HCT116 (cell line): ENCODE measurements around the gene KIAA1328. TPM values are rescaled to one million over a fixed set of nuclear protein-coding genes. Genes with fewer than 3 reads are reported as not detected.

ENCODE experiments used
- ATAC-seq: fragments of 200-7000 bp; cut with Tn5 transposase; 2 replicates; pipeline ENCODE4 v1.9.1; 2020; ENCODE audit warnings: mild to moderate bottlenecking, moderate library complexity
- BruUV-seq: library from RNA; stranded (reverse); fragments of 400-500 nt; replicated peaks from 2 replicates; lab custom pipeline; 2021; lab: Mats Ljungman, UMichigan
- CTCF ChIA-PET: fragments of 300-600 bp; sonication (Branson Sonifier 250); formaldehyde crosslinking; loops from one replicate; lab custom pipeline; 2021; ENCODE audit warnings: antibody characterized with exemption; lab: Charles Lee
- POLR2A ChIA-PET: fragments of 300-600, 350-600 bp; sonication (Branson Sonifier 250); formaldehyde crosslinking; loops from one replicate; lab custom pipeline; 2021; ENCODE audit warnings: antibody characterized with exemption; lab: Charles Lee
- RAD21 ChIA-PET, 2 experiments: fragments of 300-600 bp; sonication (Branson Sonifier 250); formaldehyde crosslinking; loops; one replicate each; lab custom pipeline; 2023; ENCODE audit warnings: low total read pairs in 2 of 2; ENCODE audit not compliant: uncharacterized antibody in 2 of 2, unreplicated experiment in 2 of 2, low non-redundant PET in 1 of 2; lab: Charles Lee
- DNase-seq: peaks from one replicate; pipeline ENCODE4 v3.0.0-alpha.2; 2010; ENCODE audit warnings: low read depth, low spot score
- H2AFZ ChIP-seq: fragments of 200-600 bp; shearing (Covaris generic), sonication (generic); 2 replicates; pipeline ENCODE4 v1.6.1; 2017; ENCODE audit warnings: low read depth, mixed run types, mixed read lengths, antibody characterized with exemption, low read length; ENCODE audit not compliant: poor library complexity, severe bottlenecking
- H3K27ac ChIP-seq: 2 replicates; pipeline ENCODE4 v1.5.1; 2012; ENCODE audit warnings: low read depth, low read length
- H3K27me3 ChIP-seq: fragments of 200-600 bp; sonication (generic); 2 replicates; pipeline ENCODE4 v1.6.1; 2016; ENCODE audit warnings: mixed run types, low read length, mixed read lengths; ENCODE audit not compliant: insufficient read depth
- H3K36me3 ChIP-seq, 2 experiments: fragments of 200-500 bp in 1 of 2; fragments of 200-600 bp in 1 of 2; sonication (Bioruptor generic) in 1 of 2; sonication (generic) in 1 of 2; 2 replicates each; pipeline versions ENCODE4 v1.5.1 to v1.6.1; 2014 to 2016; ENCODE audit warnings: low read length in 2 of 2, inconsistent platforms in 1 of 2, mixed read lengths in 1 of 2, mixed run types in 1 of 2; ENCODE audit not compliant: insufficient read depth in 2 of 2, control insufficient read depth in 1 of 2
- H3K4me1 ChIP-seq, 2 experiments: fragments of 200-600 bp in 1 of 2; sonication (generic) in 1 of 2; 2 replicates each; pipeline versions ENCODE4 v1.5.1 to v1.6.1; 2012 to 2017; ENCODE audit warnings: low read length in 2 of 2, inconsistent platforms in 1 of 2, mild to moderate bottlenecking in 1 of 2, mixed read lengths in 1 of 2, mixed run types in 1 of 2, moderate library complexity in 1 of 2; ENCODE audit not compliant: insufficient read depth in 2 of 2, control insufficient read depth in 1 of 2
- H3K4me2 ChIP-seq: fragments of 200-600 bp; sonication (generic); 2 replicates; pipeline ENCODE4 v1.6.1; 2017; ENCODE audit warnings: mixed run types, low read length, mixed read lengths
- H3K4me3 ChIP-seq, 2 experiments: fragments of 200-600 bp in 1 of 2; sonication (generic) in 1 of 2; replicated peaks in 1 of 2; 2 replicates each; pipeline ENCODE4 v1.5.1; 2011 to 2016; ENCODE audit warnings: low read length in 2 of 2, control low read depth in 1 of 2, low read depth in 1 of 2, mild to moderate bottlenecking in 1 of 2, mixed read lengths in 1 of 2, mixed run types in 1 of 2
- H3K79me2 ChIP-seq: fragments of 200-600 bp; sonication (generic); 2 replicates; pipeline ENCODE4 v1.6.1; 2017; ENCODE audit warnings: mild to moderate bottlenecking, mixed run types, low read length, moderate library complexity, mixed read lengths; ENCODE audit not compliant: insufficient read depth
- H3K9ac ChIP-seq: fragments of 200-600 bp; sonication (generic); 2 replicates; pipeline ENCODE4 v1.6.1; 2016; ENCODE audit warnings: low read length, mixed read lengths
- H3K9me2 ChIP-seq: fragments of 200-600 bp; sonication (generic), shearing (Covaris generic); 2 replicates; pipeline ENCODE4 v1.6.1; 2017; ENCODE audit warnings: mixed run types, mild to moderate bottlenecking, moderate library complexity; ENCODE audit not compliant: insufficient read depth
- H3K9me3 ChIP-seq, 2 experiments: fragments of 200-500 bp in 1 of 2; fragments of 200-600 bp in 1 of 2; sonication (Bioruptor generic) in 1 of 2; sonication (generic) in 1 of 2; 2 replicates each; pipeline ENCODE4 v1.6.1; 2014 to 2017; ENCODE audit warnings: low read length in 2 of 2, mixed read lengths in 2 of 2, inconsistent platforms in 1 of 2, low read depth in 1 of 2, mild to moderate bottlenecking in 1 of 2, mixed run types in 1 of 2, moderate library complexity in 1 of 2; ENCODE audit not compliant: control insufficient read depth in 1 of 2, insufficient read depth in 1 of 2
- H4K20me1 ChIP-seq: fragments of 200-600 bp; sonication (generic), shearing (Covaris generic); 2 replicates; pipeline ENCODE4 v1.6.1; 2017; ENCODE audit warnings: mixed run types, mild to moderate bottlenecking, moderate library complexity; ENCODE audit not compliant: insufficient read depth
- CBX3 ChIP-seq: IDR thresholded peaks from 2 replicates; pipeline ENCODE4 v1.6.1; 2012; ENCODE audit warnings: low read depth
- ELF1 ChIP-seq: IDR thresholded peaks from 2 replicates; pipeline ENCODE4 v1.6.1; 2012; ENCODE audit warnings: low read depth, borderline replicate concordance
- FOSL1 ChIP-seq: IDR thresholded peaks from 2 replicates; pipeline ENCODE4 v1.6.1; 2012; ENCODE audit warnings: low read depth
- JUND ChIP-seq: IDR thresholded peaks from 2 replicates; pipeline ENCODE4 v1.6.1; 2012
- MAX ChIP-seq: IDR thresholded peaks from 2 replicates; pipeline ENCODE4 v1.6.1; 2012
- POLR2A ChIP-seq: IDR thresholded peaks from 2 replicates; pipeline ENCODE4 v1.7.0; 2011; ENCODE audit warnings: borderline replicate concordance; ENCODE audit not compliant: insufficient read depth, insufficient read length; ENCODE audit errors: extremely low read depth
- POLR2AphosphoS5 ChIP-seq: IDR thresholded peaks from 2 replicates; pipeline ENCODE4 v1.6.1; 2011; ENCODE audit warnings: mild to moderate bottlenecking, low read depth, low read length, moderate library complexity
- RAD21 ChIP-seq: IDR thresholded peaks from 2 replicates; pipeline ENCODE4 v1.6.1; 2012; ENCODE audit warnings: low read depth, mild to moderate bottlenecking
- SRF ChIP-seq: IDR thresholded peaks from 2 replicates; pipeline ENCODE4 v1.6.1; 2012; ENCODE audit warnings: low read depth
- TCF7L2 ChIP-seq: IDR thresholded peaks from 2 replicates; pipeline ENCODE4 v1.7.0; 2011; ENCODE audit warnings: borderline replicate concordance, inconsistent platforms; ENCODE audit not compliant: insufficient read depth, insufficient read length; ENCODE audit errors: extremely low read depth
- YY1 ChIP-seq: IDR thresholded peaks from 2 replicates; pipeline ENCODE4 v1.6.1; 2011; ENCODE audit warnings: low read length, low read depth, moderate library complexity, mild to moderate bottlenecking; ENCODE audit not compliant: insufficient replicate concordance; ENCODE audit errors: extremely low read depth
- ZFX ChIP-seq: fragments of 450-650 bp; IDR thresholded peaks from 2 replicates; pipeline ENCODE4 v1.6.1; 2017
- ZNF274 ChIP-seq: fragments of 200-500 bp; sonication (Bioruptor generic); IDR thresholded peaks from 2 replicates; pipeline ENCODE4 v1.6.1; 2014; ENCODE audit warnings: mild to moderate bottlenecking, low read depth, low read length, inconsistent platforms
- intact Hi-C: fragments of 100-400 bp; cut with micrococcal nuclease; formaldehyde crosslinking; loops from 2 replicates; pipeline ENCODE4 v1.10.0; 2022
- total RNA-seq: library from RNA; stranded (reverse); gene quantifications from one replicate; pipeline ENCODE4 v1.2.1, GENCODE V29; 2021; ENCODE audit not compliant: unreplicated experiment
- TF ChIP-seq, protein P1 (sequence below): IDR thresholded peaks from 2 replicates; pipeline ENCODE4 v1.6.1; 2011; ENCODE audit warnings: mild to moderate bottlenecking, low read length, moderate library complexity; ENCODE audit not compliant: insufficient replicate concordance; ENCODE audit errors: extremely low read depth
- TF ChIP-seq, protein P2 (sequence below): IDR thresholded peaks from 2 replicates; pipeline ENCODE4 v1.6.1; 2012; ENCODE audit warnings: low read depth

KIAA1328 gene
- total RNA-seq, 1 experiment from 2014 or later = 5.2 TPM

DNA sequence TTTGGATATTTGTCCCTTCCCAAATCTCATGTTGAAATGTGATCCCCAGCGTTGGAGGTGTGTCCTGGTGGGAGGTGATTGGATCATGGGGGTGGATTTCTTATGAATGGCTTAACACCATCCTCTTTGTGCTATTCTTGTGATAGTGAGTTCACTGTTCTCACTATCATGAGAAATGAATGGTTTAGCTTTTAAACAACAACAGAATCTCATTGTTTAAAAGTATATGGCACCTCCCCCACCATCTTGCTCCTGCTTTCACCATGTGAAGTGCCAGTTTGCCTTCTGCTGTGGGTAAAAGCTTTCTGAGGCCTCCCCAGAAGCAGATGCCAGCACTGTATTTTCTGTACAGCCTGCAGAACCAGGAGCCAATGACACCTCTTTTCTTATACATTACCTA, 38.1 kb downstream of the KIAA1328 start:
- Histone ChIP-seq H3K4me3 (no peak overlapping the region), H4K20me1 (no peaks in the 10 kb centered on the region), H3K27me3 (no peaks in the 10 kb centered on the region), H3K9ac (no peak overlapping the region), H3K79me2 (no peaks in the 10 kb centered on the region), H3K9me2 (no peaks in the 10 kb centered on the region), H2AFZ (no peak overlapping the region), H3K27ac (no peak overlapping the region), H3K4me2 (no peak overlapping the region)
- intact Hi-C loops = no loop called here
- ATAC-seq = no peak
- CTCF ChIA-PET = no interaction called here
- BruUV-seq = no TSS peak
- TF ChIP-seq RAD21 (no peak), ZFX (no peak)
- TF ChIP-seq, all 23 proteins: peak for 0
- ChIA-PET RAD21 (no interaction called here), POLR2A (no interaction called here)
- Histone ChIP-seq H3K4me1 (no peaks in the 10 kb centered on the region), H3K9me3 (no peaks in the 10 kb centered on the region), H3K36me3 (no peaks in the 10 kb centered on the region)
- no peak for DNase-seq

- H3K27ac ChIP-seq = no peak overlapping the region
- no peaks in the 10 kb centered on the region for H3K27me3 ChIP-seq
- H3K36me3 ChIP-seq = no peaks in the 10 kb centered on the region
- CTCF ChIA-PET = no interaction called here
- 0 out of 4 replicates have a peak, but pooled peaks cover 0 to 3% of the 10 kb centered on the region in 2 experiments for H3K4me1 ChIP-seq
- no peak for ATAC-seq
- no peaks in the 10 kb centered on the region for H3K9me3 ChIP-seq
- H3K9me2 ChIP-seq = no peaks in the 10 kb centered on the region
- no peak for DNase-seq
- intact Hi-C loops = no loop called here
- no peak overlapping the region for H3K9ac ChIP-seq
- H4K20me1 ChIP-seq = no peaks in the 10 kb centered on the region
- RAD21 ChIA-PET = no interaction called here
- no peak for TF ChIP-seq ZFX
- TF ChIP-seq TCF7L2 = no peak
- no peak for TF ChIP-seq FOSL1
- TF ChIP-seq SRF = no peak
- no peak for TF ChIP-seq POLR2A
- no peak for TF ChIP-seq ZNF274
- TF ChIP-seq YY1 = no peak
- TF ChIP-seq MAX = no peak
- no peak for TF ChIP-seq POLR2AphosphoS5
- TF ChIP-seq CBX3 = no peak
- TF ChIP-seq, protein P1, sequence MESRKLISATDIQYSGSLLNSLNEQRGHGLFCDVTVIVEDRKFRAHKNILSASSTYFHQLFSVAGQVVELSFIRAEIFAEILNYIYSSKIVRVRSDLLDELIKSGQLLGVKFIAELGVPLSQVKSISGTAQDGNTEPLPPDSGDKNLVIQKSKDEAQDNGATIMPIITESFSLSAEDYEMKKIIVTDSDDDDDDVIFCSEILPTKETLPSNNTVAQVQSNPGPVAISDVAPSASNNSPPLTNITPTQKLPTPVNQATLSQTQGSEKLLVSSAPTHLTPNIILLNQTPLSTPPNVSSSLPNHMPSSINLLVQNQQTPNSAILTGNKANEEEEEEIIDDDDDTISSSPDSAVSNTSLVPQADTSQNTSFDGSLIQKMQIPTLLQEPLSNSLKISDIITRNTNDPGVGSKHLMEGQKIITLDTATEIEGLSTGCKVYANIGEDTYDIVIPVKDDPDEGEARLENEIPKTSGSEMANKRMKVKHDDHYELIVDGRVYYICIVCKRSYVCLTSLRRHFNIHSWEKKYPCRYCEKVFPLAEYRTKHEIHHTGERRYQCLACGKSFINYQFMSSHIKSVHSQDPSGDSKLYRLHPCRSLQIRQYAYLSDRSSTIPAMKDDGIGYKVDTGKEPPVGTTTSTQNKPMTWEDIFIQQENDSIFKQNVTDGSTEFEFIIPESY = no peak
- TF ChIP-seq JUND = no peak
- TF ChIP-seq ELF1 = no peak
- TF ChIP-seq, protein P2, sequence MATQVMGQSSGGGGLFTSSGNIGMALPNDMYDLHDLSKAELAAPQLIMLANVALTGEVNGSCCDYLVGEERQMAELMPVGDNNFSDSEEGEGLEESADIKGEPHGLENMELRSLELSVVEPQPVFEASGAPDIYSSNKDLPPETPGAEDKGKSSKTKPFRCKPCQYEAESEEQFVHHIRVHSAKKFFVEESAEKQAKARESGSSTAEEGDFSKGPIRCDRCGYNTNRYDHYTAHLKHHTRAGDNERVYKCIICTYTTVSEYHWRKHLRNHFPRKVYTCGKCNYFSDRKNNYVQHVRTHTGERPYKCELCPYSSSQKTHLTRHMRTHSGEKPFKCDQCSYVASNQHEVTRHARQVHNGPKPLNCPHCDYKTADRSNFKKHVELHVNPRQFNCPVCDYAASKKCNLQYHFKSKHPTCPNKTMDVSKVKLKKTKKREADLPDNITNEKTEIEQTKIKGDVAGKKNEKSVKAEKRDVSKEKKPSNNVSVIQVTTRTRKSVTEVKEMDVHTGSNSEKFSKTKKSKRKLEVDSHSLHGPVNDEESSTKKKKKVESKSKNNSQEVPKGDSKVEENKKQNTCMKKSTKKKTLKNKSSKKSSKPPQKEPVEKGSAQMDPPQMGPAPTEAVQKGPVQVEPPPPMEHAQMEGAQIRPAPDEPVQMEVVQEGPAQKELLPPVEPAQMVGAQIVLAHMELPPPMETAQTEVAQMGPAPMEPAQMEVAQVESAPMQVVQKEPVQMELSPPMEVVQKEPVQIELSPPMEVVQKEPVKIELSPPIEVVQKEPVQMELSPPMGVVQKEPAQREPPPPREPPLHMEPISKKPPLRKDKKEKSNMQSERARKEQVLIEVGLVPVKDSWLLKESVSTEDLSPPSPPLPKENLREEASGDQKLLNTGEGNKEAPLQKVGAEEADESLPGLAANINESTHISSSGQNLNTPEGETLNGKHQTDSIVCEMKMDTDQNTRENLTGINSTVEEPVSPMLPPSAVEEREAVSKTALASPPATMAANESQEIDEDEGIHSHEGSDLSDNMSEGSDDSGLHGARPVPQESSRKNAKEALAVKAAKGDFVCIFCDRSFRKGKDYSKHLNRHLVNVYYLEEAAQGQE = no peak
- H2AFZ ChIP-seq = no peak overlapping the region
- H3K79me2 ChIP-seq = no peaks in the 10 kb centered on the region
- H3K4me3 ChIP-seq = no peak overlapping the region
- POLR2A ChIA-PET = no interaction called here
- no TSS peak for BruUV-seq
- no peak overlapping the region for H3K4me2 ChIP-seq
Measured at GRCh38 chr18:36871801-36872200, 42.9 kb downstream of the KIAA1328 start.
